Activated T-cell treated with anti-CD3 and anti-CD28 coated beads for 48 hours (primary cell): Measurements from ENCODE around the gene SP9.

Experiments used
- DNase-seq: peaks from one replicate; pipeline ENCODE4 v3.0.0-alpha.2; 2020; ENCODE audit warnings: low read depth

SP9 gene

DNA sequence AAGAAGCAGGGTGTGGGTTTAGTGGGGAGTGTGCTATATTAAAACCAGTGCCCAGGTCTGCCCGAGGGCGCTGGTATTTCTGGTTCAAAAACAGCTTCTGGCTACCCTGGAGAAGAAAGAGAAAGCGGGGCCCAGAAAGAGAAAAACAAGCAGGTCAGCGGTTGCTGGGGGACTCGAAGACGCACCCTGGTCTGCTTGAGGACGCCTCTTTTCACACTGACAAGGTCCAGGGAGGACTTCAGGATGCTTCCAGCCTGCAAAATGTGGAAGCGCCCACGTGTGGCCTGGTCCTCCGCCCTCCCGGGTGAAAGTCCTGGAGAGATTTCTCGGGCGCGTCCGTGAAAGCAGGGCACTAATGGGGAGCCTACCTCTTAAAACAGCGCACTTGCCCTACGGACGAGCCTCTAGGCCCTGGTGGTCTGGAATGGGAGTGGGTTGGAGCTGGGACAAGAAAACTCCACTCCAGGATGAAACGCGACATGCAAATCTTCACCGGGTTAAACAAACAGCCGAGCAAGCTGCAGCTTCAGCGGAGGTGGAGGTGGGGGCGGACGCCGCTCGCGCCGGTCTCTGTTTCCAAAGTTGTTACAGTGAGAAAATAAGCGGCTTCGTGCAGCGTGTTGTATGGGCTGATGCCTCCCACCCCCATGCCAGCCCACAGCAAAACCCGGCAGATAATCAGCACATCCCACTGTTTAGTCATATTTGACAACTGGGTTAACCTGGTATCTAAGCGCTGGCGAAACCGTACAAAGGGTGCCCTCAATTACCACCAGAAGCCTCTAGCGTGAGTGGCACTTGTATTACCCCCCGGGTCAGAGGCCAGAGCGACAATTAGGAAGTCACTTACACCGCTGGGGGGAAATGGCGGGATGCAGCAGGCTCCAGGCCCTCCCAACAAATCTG, 1.1 kb upstream of the SP9 start:
- no peak for DNase-seq

DNA sequence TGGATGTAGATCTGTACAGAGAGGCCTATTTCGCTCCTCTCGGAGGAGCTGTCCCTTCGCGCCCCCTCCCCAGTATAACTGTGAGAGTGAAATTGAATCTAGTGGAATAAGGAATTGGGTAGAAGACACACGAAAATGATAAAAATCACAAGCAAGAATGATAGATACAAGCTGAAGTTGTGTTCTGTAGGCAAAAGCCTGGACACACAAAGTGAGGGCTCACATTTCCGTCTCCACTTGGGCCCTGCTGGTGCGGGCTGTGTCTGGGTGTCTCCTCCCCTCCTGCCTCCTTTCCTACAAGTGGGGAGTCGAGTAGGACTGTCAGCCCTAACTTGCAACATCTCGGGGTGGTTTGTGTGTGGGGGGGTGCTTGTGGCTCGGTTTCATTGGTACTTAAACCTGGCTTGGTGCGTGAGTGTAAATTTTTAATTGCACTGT, 457 bp upstream of the SP9 start:
- DNase-seq = no peak

DNA sequence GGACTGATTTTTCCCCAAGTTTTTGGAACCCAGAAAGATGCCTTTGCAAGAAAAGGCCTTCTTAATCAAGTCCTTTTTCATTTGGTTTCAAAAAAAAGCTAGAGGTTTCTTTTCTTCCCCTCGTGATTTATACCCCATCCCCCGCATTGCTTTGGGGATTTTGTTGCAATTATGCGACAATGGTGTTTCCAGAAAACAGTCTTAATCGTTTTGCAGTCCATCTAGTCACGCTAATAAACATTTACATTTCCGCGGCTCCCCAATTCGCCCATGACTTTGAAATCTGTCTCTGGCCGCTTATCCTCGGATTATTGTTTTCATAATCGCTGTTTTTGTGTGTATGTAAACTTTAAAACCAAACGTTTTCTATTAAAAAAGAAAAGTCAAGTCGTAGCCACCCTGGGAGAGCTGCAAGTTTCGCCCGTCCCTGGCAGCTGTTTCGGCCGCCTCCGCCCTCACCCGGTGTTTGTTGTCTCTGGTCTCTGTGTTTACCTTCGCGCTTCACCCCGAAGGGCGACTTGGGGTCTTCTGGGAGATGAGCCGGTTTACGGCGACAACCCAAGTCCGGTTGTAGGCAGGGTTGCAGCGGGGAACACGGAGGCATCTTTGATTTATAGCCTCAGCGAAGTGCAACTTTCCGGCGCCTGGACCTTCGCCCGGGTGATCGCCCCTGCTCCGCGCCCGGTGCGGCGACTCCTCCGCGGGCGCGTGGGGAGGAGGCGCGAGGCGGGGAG, 667 bp downstream of the SP9 start:
- DNase-seq = no peak

DNA sequence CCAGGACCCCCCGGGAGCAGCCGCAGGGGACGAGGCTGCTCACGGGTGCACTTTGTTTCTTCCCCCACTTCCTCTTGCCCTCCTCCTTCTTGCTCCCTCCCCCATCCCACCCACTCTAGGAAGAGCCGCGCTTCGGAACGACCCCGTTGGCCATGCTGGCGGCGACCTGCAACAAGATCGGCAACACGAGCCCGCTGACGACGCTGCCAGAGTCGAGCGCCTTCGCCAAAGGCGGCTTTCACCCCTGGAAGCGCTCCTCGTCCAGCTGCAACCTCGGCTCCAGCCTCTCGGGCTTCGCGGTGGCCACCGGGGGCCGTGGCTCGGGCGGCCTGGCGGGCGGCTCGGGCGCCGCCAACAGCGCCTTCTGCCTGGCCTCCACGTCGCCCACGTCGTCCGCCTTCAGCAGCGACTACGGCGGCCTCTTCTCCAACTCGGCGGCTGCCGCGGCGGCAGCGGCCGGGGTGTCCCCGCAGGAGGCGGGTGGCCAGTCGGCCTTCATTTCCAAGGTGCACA, 1.3 kb downstream of the SP9 start:
- no peak for DNase-seq

DNA sequence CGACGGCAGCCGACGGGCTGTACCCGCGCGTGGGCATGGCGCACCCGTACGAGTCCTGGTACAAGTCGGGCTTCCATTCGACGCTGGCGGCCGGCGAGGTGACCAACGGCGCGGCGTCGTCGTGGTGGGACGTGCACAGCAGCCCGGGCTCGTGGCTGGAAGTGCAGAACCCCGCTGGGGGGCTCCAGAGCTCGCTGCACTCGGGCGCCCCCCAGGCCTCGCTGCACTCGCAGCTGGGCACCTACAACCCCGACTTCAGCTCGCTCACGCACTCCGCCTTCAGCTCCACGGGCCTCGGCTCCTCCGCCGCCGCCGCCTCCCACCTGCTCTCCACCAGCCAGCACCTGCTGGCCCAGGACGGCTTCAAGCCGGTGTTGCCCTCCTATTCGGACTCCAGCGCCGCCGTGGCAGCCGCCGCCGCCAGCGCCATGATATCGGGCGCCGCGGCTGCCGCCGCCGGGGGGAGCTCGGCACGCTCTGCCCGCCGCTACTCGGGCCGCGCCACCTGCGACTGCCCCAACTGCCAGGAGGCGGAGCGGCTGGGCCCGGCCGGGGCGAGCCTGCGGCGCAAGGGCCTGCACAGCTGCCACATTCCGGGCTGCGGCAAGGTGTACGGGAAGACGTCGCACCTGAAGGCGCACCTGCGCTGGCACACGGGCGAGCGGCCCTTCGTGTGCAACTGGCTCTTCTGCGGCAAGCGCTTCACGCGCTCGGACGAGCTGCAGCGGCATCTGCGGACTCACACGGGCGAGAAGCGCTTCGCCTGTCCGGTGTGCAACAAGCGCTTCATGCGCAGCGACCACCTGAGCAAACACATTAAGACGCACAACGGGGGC, 2.0 kb downstream of the SP9 start:
- no peak for DNase-seq

DNA sequence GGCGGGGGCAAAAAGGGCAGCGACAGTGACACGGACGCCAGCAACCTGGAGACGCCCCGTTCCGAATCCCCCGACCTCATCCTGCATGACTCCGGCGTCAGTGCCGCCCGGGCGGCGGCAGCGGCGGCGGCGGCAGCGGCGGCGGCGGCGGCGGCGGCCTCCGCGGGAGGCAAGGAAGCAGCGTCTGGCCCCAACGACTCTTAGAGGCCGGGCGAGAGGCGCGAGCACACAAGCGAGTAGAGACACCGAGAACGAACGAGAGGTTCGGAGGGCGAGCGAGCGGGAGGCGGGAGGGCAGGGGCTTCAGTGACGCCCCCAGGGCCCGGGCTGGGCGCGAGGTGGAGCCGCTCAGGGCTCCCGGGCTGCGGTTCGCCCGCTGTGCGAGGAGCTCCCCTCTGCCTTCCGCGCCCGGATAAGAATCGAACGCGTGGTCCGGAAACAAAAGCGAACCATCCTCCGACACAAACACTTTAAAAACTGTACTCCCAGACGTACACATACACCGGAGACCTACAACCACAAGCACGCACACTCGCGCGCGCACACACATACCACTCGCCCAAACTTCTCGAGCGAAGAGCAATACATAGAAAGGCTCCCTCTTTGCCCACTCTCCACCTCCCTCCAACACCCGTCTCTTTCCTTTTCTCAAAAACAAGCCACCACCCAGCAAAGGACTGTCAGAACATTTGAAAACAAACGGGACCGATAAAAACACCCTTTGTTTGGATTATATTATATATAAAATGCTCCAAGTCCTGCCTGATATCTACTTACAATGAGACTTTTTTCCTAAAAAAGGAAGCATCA, 2.8 kb downstream of the SP9 start:
- DNase-seq = no peak

DNA sequence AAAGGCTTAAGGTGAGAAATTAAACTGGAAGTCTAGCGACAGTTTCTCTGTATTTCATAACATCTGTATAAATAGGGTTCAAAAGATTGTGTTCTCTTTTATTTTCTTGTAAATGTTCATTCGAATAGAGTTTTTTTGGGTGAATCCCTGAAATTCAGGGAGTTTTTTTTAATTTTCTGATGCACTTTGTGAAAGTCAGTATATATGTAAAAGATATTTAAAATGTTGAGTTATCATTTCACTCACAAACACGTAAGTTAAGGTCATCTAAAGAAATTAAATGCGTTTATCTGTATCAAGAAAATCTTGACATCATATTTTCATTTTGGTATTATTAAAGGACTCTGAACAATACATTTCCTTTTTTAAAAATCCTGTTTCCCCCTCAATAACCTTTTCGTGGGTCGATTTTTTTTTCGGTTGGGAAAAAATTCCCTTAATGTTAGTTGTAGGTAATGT, 3.4 kb downstream of the SP9 start:
- no peak for DNase-seq

DNA sequence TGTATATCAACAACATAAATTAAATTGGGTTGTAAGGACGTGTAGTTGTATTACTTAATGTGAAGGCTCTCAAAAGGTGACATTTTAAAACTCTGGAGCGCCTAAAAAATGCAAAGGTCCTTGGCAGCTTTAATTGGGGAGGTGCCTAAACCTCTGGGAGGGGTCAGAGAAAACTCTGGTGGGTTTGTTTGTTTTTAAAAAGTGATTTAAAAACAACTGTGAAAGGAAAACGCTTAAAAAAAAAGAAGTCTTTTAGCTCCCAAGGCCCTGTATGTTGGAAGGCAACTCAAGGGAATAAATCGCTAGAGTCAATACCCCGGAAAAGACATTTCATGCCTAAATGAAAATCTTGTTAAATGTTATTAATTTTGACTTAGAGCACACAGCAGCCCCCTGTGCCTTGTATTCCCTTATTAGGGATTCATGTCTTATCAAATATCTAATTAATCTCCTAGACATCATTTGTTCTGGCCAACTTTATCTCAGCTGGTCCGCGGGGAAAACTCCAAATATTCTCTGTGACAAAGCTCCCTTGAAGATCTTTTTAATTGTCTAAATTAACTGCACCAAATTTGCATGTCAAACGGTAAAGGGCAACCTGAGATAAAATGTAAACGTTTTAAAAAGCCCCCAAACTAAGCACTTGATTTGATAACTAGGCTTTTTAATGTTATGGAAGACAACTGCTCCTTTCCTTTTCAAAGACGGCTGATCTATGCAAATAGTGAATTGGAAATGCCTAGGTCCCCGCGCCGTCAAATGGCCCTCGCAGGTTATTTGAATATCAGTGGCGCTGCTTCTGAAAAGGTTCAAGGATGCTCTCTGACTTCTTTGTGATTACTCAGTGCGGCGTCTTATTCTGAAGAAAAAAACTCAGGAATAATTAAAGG, 4.2 kb downstream of the SP9 start:
- no peak for DNase-seq

DNA sequence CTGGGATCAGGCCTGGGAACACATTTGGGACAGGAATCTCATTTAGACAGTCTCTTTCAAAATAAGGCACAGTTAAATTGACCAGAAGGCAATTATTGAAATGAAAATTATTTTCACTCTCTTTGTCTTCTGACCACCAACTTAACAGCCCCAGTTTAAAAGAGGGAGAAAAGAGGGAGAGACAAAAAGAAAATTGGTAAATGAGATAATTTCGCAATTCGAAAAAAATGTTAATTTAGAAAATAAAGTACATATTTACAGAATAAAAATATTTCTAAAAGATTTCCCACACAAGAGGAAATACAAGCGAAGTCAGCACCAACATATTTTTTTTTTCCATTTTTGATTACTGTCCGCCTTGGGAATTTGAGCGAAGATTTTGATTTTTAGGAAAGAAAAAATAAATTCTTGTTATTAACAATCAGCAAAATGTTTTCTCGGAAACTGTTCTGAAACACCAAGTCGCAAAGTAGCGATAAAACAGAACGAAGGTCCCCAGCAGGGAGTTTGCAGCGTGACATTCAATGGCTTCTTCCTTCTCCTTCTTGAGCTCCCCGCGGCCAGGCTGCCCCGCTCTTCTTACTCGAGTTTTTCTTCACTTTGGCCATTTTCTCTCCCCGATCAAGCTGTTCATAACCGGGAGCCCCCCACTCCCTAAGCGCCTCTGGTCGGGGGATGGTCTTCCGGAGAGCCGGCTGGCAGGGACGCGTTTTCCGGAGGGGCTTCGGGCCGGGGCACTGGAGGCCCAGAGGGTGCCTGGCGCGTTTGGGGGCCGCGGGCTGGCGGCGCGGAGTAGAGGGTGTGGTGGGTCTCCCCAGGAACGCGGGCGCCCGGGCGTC, 5.0 kb downstream of the SP9 start:
- DNase-seq = no peak

DNA sequence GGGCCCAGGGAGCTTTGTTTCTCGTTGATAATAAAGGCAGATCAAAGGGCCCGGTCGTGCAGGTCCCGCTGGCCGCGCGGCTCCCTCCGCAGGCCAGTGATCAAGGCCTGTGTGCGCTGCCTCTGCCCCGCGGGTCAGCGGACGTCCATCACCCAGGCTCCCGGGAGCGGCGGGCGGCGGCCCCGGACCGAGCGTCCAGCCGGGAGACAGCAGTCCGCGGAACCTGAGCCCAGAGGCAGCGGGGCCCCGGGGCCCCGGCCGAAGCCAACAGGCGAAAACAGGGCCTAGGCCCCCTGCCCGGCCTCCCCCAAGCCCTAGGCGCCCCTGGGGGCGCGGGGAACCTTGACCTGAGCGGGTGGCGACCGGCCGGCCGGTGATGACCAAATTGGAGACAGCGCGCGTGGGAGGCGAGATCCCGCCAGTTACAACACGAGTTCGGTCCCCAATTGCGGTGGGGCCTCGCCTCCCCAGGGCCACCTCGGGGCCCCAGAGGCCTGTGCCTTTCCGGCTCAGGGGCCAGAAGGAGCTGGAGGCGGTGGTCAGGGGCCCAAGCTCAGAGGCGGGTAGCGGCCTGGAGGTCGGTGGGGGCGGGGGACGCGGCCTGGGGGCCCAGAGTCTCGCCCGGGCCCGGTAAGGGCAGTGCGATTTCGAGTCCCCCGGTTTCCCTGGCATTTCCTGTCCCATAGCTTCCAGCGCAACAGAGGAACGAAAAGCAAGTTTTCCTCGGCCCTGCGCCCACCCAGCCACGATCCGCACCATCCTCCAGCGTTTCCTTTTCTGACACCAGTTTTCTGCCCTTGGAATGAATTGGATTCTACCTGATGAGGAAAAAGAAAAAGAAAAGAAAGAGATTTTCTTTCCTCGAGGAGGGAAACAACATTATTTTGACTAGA, 5.9 kb downstream of the SP9 start:
- DNase-seq = no peak

DNA sequence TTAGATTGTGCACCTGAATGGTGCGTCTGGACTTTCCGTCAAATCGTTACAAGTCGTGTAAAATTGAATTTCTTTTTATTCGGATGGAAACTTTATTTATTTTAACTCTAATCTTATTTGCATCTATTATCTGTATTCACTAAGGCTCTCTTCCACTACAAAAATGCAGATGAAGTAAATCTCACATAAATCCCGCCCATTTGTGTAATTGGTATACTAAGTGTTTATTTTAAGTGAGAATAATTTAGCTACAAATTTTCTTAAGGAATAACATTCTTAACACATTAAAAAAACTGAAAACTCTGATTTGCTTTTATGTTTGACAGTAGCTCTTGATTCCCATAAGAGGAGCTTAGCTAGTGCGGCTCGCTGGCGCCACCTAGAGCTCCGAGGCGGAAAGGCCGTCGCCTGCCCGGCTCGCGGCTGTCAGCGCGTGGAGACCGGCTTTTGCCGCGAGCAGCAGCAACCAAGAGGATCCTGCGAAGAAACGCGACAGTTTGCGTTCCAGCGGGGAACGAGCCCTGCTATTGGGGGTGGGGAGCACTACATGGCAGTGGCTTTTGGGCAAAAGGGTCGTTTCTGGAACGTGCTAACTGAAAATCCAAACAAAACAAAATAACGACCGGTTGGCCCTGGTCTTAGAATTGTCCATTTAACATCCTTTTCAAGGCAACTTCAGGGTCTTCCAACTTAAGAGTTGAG, 6.7 kb downstream of the SP9 start:
- peak; percentile 90 for DNase-seq

DNA sequence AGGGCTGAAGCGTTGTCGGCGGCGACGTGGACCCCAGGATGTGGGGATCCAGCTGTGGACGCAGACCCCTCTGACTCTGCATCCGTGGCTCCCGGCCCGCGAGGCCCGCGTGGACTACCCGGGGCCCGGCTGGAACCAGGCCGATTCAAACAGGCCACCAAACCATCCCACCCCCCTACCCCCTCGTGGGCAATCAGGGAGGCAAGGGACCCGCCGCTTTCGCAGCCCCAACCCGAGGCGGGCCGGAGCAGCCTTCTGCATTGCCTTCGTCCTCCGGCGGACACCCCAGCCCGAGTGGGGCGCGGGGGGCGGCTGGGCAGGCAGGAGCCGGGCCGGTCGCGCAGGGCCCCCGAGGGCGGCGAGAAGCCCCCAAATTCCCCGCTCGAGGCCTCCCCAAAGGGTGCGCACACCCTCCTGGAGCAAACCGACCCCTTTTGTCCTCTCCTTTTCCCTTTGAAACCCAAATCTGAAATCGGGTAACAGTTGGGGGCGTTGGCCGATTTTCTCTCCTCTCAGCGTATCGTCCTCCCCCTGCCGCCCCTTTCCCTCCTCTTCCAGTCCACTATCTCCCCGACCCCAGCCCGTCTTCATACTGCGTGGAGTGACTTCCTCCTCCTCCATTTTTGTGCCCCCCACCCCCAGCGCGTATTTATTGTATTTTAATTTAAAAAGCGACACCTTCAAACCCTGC, 7.4 kb downstream of the SP9 start:
- DNase-seq = no peak

DNA sequence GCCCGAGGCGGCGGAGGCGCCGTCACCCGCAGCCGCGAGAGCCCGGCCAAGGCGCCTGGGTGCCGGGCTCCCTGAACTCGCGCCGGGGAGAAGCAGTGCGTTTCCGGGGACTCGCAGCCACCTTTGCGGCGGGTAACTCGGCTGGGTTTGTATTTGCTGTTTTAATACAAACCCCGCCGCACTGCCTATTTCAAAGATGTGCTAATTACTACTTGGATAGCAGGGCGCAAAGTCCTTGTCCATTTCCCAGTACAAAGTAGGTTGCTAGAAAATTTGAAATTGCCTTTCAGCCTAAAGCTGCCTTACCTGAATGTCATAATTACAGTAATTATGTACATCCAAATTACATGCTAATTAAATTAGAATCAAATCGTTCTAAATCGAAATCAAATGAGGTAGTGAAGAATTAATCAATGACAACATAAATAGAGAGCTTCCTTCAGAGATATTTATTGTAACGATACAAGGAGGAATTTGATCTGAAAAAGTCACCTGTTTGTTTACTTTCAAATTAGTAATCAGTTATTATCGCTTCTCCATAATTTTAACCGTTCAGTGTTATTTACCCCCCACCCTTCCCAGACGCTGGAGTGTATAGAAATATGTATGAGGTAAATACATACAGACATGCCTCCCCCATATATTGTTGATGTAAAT, 8.1 kb downstream of the SP9 start:
- no peak for DNase-seq

DNA sequence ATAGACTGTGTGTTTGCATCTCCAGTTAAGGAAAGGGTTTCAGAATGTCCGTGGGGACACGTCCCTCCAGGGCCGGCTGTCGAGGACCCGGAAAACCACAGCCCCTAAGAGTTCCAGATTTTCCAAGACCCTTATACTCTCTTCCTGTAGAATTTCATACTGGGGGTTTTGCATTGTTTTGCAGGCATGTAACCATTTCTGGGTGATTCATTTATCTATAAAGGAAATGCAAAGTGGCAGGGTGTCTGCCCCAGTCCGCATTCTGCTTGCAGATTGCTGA, 8.5 kb downstream of the SP9 start:
- DNase-seq = no peak

DNA sequence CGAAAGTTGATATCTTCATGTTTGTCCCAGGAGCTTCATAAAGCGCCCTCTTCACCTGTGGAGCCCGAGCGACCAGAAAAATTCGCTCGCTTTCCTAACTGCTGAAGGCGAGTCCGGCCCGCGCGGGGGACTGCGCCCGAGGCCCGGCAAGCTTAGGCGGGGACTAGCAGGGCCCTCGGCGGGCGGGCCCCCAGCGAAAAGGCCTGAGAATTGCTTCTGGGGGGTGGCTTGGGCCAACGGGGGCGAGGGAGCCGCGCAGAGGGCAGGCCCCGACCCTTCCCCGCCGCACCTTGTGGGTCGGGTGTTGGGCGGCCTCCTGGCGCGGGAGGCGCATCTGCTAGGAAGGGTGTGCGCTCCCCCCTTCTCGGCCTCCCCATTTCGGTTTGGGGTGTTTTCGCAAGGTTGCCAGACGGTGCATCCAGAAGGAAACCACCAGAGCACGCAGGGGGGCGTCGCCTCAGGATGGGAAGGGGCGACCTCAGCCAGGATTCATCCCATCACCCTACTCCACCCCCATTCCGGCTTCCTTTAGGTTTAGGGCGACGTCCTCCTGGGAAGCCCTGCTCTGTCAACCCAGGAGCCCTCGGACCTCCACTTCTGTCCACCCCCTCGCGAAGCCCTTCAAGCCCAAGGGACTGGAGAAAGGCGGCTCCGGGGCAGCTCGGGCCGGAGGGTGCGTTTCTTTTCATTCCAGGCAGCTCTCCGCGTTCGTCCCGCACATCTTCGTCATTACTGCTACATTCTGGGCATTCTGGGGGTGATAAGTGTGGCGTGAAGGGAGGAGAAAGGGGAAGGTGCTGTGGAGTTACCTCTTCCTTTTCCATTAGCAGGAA, 9.1 kb downstream of the SP9 start:
- no peak for DNase-seq
